Measurements from ENCODE around the gene APBB1.

- TF ChIP-seq POLR2A (IDR thresholded peaks at IDR 0.05; ENCODE audit: low read length): no peak
- no peak for TF ChIP-seq GATA1 (IDR thresholded peaks at IDR 0.05; ENCODE audit: low read depth, low read length)
Measured at GRCh38 chr11:6387811-6388599, 30.9 kb downstream of the APBB1 start.
